Type B pancreatic cell (in vitro differentiated cells): ENCODE results near the gene ERCC6. TPM values are rescaled to one million over a fixed set of nuclear protein-coding genes. Genes with fewer than 3 reads are reported as not detected.

Experiments used
- DNase-seq: peaks from one replicate; pipeline ENCODE4 v3.0.0; 2021; ENCODE audit warnings: mixed read lengths; ENCODE audit not compliant: unreplicated experiment; ENCODE audit errors: extremely low spot score
- H3K27ac Mint-ChIP-seq: 2 replicates; pipeline ENCODE4 v1.8.0; 2021; ENCODE audit warnings: mild to moderate bottlenecking, mixed read lengths
- H3K27me3 Mint-ChIP-seq: 2 replicates; pipeline ENCODE4 v1.8.0; 2021; ENCODE audit warnings: mixed read lengths
- H3K36me3 Mint-ChIP-seq: 2 replicates; pipeline ENCODE4 v1.8.0; 2021; ENCODE audit warnings: mixed read lengths
- H3K4me1 Mint-ChIP-seq: one replicate; pipeline ENCODE4 v1.8.0; 2021; ENCODE audit warnings: mixed read lengths; ENCODE audit not compliant: unreplicated experiment
- H3K4me3 Mint-ChIP-seq: 2 replicates; pipeline ENCODE4 v1.8.0; 2021; ENCODE audit warnings: mild to moderate bottlenecking, mixed read lengths
- H3K9me3 Mint-ChIP-seq: 2 replicates; pipeline ENCODE4 v1.8.0; 2021; ENCODE audit warnings: mixed read lengths
- total RNA-seq: library from RNA; stranded (reverse); gene quantifications from 2 replicates; pipeline ENCODE4 v1.2.1, GENCODE V29; 2021; ENCODE audit warnings: low replicate concordance
- TF ChIP-seq, protein P1 (sequence below): fragments of 200-600 bp; sonication (generic); conservative IDR thresholded peaks from 2 replicates; pipeline ENCODE4 v1.5.0; 2021; ENCODE audit warnings: antibody characterized with exemption, mild to moderate bottlenecking

The ERCC6 gene
- total RNA-seq, 1 donor from 2014 or later = 28.5 TPM

DNA sequence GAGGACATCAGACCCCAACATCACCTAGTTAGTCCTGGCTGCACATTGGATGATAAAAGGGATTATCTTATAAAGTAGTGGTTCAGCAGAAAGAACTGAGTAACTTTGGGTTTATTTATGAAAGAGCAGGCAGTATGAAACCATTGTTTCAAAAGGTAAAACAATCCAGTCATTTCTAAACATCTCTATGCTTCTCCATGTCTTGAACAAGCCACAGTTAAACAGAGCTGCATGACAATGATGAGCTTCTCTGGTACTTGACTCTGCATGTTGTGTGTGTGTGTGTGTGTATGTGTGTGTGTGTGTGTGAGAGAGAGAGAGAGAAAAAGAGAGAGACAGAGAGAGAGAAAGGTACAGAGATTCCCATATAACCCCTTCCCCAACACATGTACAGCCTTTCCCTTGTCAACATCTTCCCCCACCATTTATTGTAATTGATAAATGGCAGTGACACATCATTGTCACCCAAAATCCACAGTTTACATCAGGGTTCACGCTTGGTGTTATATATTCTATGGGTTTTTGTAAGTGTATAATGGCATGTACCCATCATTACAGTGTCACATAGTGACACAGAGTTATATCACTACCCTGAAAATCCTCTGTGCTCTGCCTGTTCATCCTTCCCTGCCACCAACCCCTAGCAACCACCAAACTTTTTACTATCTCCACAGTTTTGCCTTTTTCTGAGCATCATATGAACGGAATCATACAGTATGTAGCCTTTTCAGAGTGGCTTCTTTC is 38.4 kb upstream of the ERCC6 start:
- Mint-ChIP-seq H3K4me3 (no peak overlapping the region), H3K36me3 (no peaks in the 10 kb centered on the region), H3K9me3 (peaks cover 8% of the 10 kb centered on the region), H3K27me3 (no peaks in the 10 kb centered on the region), H3K27ac (no peak overlapping the region), H3K4me1 (peaks cover 8% of the 10 kb centered on the region)
- TF ChIP-seq, protein P1, sequence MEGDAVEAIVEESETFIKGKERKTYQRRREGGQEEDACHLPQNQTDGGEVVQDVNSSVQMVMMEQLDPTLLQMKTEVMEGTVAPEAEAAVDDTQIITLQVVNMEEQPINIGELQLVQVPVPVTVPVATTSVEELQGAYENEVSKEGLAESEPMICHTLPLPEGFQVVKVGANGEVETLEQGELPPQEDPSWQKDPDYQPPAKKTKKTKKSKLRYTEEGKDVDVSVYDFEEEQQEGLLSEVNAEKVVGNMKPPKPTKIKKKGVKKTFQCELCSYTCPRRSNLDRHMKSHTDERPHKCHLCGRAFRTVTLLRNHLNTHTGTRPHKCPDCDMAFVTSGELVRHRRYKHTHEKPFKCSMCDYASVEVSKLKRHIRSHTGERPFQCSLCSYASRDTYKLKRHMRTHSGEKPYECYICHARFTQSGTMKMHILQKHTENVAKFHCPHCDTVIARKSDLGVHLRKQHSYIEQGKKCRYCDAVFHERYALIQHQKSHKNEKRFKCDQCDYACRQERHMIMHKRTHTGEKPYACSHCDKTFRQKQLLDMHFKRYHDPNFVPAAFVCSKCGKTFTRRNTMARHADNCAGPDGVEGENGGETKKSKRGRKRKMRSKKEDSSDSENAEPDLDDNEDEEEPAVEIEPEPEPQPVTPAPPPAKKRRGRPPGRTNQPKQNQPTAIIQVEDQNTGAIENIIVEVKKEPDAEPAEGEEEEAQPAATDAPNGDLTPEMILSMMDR = no peak
- no peak for DNase-seq

DNA sequence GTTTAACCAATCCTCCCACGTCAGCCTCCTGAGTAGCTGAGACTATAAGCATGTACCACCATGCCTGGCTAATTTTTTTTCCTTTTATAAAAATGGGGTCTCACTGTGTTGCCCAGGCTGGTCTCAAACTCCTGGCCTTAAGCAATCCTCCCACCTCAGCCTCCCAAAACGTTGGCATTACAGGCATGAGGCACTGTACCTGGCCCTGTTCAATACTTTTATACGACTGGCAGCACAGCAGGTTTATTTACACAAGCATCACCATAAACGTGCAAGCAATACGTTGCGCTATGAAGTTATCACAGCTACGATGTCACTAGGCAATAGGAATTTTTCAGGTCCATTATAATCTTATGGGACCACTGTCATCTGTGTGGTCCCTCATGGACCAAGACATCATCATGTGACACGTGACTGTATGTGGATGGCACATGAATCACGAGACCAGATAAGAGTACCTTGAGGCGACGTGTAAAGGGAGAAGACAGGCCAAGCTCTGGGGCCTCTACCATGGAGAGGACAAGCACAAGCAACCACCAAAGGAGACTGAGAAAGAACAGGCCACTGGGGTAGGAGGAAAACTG is 36.7 kb upstream of the ERCC6 start:
- Mint-ChIP-seq H3K4me3 (no peak overlapping the region), H3K27ac (no peak overlapping the region)

DNA sequence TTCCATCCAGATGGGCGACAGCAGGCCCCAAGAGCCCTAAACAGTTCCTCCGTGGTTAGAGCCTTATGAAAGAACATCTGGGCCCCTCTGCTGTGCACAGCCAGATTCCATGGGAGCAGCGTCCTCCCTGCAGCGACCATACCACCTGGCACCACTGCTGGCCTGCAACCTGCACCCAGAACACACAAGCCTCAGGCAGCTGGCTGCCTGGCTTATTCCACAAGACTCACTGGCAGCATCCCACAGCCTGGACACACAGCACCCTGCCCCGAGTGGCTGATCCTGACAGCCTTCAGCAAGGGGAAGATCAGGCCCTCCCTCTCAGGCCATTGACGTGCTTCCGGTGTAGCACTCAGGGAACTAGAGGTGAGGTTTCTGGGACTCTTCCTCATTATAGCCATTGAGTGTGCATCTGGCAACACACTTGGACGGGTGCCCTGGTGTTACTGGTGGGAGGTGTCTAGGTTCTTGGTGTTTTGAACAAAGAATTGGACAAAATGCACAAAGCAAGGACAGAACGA is 33.7 kb upstream of the ERCC6 start:
- Mint-ChIP-seq H3K27me3 (no peaks in the 10 kb centered on the region), H3K36me3 (no peaks in the 10 kb centered on the region), H3K4me3 (no peak overlapping the region), H3K9me3 (no peaks in the 10 kb centered on the region), H3K4me1 (no peaks in the 10 kb centered on the region), H3K27ac (no peak overlapping the region)
- TF ChIP-seq, protein P1 = no peak
- no peak for DNase-seq

More for the DNA sequence above, 36.7 kb upstream of the ERCC6 start:
- TF ChIP-seq, protein P1 = no peak
- H3K36me3 Mint-ChIP-seq = no peaks in the 10 kb centered on the region
- H3K4me1 Mint-ChIP-seq = peaks cover 8% of the 10 kb centered on the region
- DNase-seq = no peak
- peaks cover 8% of the 10 kb centered on the region for H3K9me3 Mint-ChIP-seq
- H3K27me3 Mint-ChIP-seq = no peaks in the 10 kb centered on the region

DNA sequence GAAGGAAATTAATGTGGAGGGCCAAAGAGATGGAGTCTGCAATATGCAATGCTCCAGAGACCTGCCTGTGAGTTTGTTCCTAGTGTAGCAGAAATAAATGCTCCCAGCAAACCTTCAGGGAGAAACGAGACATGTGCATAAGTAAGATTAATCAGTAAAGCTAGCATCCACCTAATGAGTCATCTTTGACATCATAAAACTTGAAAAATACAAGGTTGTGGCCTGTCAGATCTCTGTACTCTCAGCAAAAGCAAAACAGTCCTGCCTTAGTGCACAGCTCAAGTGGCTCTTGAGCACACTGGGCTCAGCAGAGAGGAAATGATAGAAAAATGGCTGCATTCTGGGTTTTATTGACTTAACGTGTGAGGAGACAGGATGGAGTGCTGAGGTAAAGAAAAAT is 32.5 kb upstream of the ERCC6 start:
- Mint-ChIP-seq H3K36me3 (no peaks in the 10 kb centered on the region), H3K4me1 (no peaks in the 10 kb centered on the region), H3K27me3 (peaks cover 4% of the 10 kb centered on the region), H3K27ac (no peak overlapping the region), H3K4me3 (no peak overlapping the region), H3K9me3 (peaks cover 6% of the 10 kb centered on the region)
- TF ChIP-seq, protein P1 = no peak
- DNase-seq = no peak

DNA sequence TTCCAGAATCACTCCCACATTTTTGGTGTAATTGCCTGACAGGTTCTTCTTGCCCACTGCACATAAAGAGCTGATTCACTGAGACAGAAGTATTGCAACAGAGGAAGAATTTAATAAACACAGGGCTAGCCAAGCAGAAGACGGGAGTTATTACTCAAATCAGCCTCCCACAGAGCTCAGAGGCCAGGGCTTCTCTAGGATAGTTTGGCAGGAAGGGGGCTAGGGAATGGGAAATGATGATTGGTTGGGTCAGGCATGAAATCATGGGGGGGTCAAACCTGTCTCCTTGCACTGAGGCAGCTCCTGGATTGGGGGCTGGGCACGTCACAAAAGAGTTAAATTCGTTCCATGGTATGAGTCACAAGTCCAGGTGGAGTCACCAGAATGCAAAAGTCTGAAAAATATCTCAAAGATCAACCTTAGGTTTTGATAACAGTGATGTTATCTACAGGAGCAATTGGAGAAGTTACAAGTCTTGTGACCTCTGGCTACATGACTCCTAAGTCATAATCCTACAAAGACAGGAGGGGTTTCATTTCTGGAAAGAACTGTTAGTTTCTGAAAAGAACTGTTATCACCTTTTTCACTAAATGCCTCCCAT is 30.2 kb upstream of the ERCC6 start:
- no peak for DNase-seq
- peaks cover 6% of the 10 kb centered on the region for H3K9me3 Mint-ChIP-seq
- H3K4me3 Mint-ChIP-seq = no peak overlapping the region
- TF ChIP-seq, protein P1 = no peak
- H3K4me1 Mint-ChIP-seq = no peaks in the 10 kb centered on the region
- no peaks in the 10 kb centered on the region for H3K36me3 Mint-ChIP-seq
- H3K27me3 Mint-ChIP-seq = peaks cover 9% of the 10 kb centered on the region
- no peak overlapping the region for H3K27ac Mint-ChIP-seq
